ENCODE data around the gene GTPBP1.

DNA sequence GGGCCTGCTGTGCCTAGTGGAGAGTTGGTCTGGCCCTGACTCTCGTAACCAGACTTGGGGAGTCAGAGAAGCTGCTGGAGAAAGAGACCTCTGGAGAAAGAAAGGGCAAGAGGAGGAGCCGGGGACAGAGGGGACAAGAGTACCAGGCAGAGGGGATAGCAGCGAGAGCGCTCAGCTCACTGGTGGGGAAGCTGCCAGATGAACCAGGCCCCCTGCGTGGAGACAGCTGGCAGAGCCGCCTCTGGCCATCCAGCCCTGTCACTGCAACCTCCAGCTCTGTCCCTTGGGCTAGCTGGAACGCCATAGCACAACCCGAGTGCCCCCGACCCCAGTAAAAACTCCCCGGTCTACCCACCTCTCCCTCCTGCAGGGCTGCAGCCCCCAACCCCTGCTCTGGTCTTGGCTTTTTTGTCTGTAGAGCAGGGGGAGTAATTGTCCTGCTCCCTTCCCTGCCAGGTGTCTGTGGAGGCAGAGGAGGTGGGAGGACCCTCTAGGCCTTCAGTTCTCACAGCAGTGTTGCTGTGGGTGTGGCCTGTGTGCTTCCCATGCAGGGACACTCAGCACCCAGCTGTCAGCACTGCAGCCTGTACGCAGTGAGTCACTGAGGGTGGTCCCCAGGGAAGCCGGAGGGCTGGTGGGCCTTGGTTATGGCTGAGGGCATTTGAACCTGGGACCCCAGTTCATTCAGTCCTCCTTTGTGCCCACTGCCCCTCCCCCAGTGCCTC lies 54.9 kb downstream of the GTPBP1 start:
- TF ChIP-seq CTCF (IDR thresholded peaks at IDR 0.05): no peak
- TF ChIP-seq EZH2 (IDR thresholded peaks at IDR 0.05; ENCODE audit: borderline replicate concordance, insufficient read depth, low read depth, low read length, poor library complexity, severe bottlenecking): no peak
